Adrenal gland (tissue), 12 donors: ENCODE results near the gene MARCHF4. TPM values are rescaled to one million over a fixed set of nuclear protein-coding genes. Genes with fewer than 3 reads are reported as not detected.

Source experiments
- DNase-seq, 7 donors: peaks; one replicate each; pipeline ENCODE4 v3.0.0-alpha.2; 2019 to 2020
- H3K27ac ChIP-seq, 5 donors: fragments of 200-600 bp; sonication (generic) in 4 of 5; 1 replicate in 3 of 5; 2 replicates in 2 of 5; pipeline versions ENCODE4 v1.5.1 to v1.8.0; 2016 to 2020; ENCODE audit warnings: mild to moderate bottlenecking in 1 of 5
- H3K27me3 ChIP-seq: fragments of 200-600 bp; 2 replicates; pipeline ENCODE4 v1.8.0; 2021
- H3K36me3 ChIP-seq, 2 donors: fragments of 200-600 bp; replicated peaks in 1 of 2; 1 replicate in 1 of 2; 2 replicates in 1 of 2; pipeline versions ENCODE4 v1.5.1 to v1.8.0; 2018 to 2022
- H3K4me1 ChIP-seq, 2 donors: fragments of 200-600 bp; replicated peaks in 1 of 2; 1 replicate in 1 of 2; 2 replicates in 1 of 2; pipeline versions ENCODE4 v1.5.1 to v1.8.0; 2018 to 2021
- H3K4me3 ChIP-seq, 4 donors: fragments of 200-600 bp; sonication (generic) in 3 of 4; one replicate each; pipeline ENCODE4 v1.5.1; 2016 to 2018
- H3K9me3 ChIP-seq, 3 donors: fragments of 200-600 bp; sonication (generic) in 1 of 3; replicated peaks in 1 of 3; 1 replicate in 2 of 3; 2 replicates in 1 of 3; pipeline versions ENCODE4 v1.5.1 to v1.8.0; 2016 to 2021
- POLR2A ChIP-seq, 2 donors: fragments of 450-650 bp; IDR thresholded peaks; one replicate each; pipeline ENCODE4 v1.6.1; 2017; ENCODE audit warnings: antibody characterized with exemption in 2 of 2, mild to moderate bottlenecking in 2 of 2, moderate library complexity in 1 of 2
- WGBS, 4 donors: extraction: QIAGEN DNeasy Blood & Tissue Kit in 2 of 4; methylation state at CpG; one replicate each; pipeline versions ENCODE4 v1.1.5 to v1.1.7; 2013 to 2017; 5-methylcytosine and 5-hydroxymethylcytosine counted together
- intact Hi-C, 2 donors: fragments of 100-400 bp; cut with DNase I; formaldehyde crosslinking; loops; one replicate each; pipeline versions ENCODE4 v1.14.1 to v1.15.0; 2022 to 2023
- polyA plus RNA-seq, 3 donors: library from polyadenylated mRNA; stranded (reverse); fragments of 200-250 nt in 2 of 3; fragments of 350-450 nt in 1 of 3; fragmentation: Illumina TruSeq in 1 of 3; extraction: RNeasy Lipid Tissue Mini Kit (QIAGEN cat#74804) in 1 of 3; gene quantifications; one replicate each; pipeline ENCODE4 v1.2.3, GENCODE V29; 2013 to 2014
- total RNA-seq, 9 donors: library from RNA; depleted of rRNA in 4 of 9; stranded (reverse); fragments of >200 nt in 4 of 9; fragments of 120-200 nt in 1 of 9; fragmentation: NEBNext Ultra II Directional in 1 of 9; extraction: Animal tissue kit (Norgen Biotek cat#: 25700) in 1 of 9; gene quantifications; one replicate each; pipeline versions ENCODE4 v1.1.0 to v1.2.4, GENCODE V29; 2013 to 2023
- TF ChIP-seq, protein P1 (sequence below), 6 experiments: fragments of 450-650 bp in 4 of 6; fragments of 200-600 bp in 2 of 6; sonication (generic) in 1 of 6; IDR thresholded peaks; 1 replicate in 5 of 6; 2 replicates in 1 of 6; pipeline versions ENCODE4 v1.5.1 to v1.8.0; 2016 to 2021; ENCODE audit warnings: antibody characterized with exemption in 6 of 6, mild to moderate bottlenecking in 2 of 6, moderate library complexity in 1 of 6
- donor health status: healthy with polysubstance abuse.
- donor health status: Bipolar disorder and iron deficiency.
- donor health status: DM: yes; HTN: yes; CAD: no.
- donor health status: DM: no; HTN: no; CAD: no.
- donor health status: DM: no; HTN: no; CAD: no.
- donor health status: DM: yes; HTN: yes; CAD: no.

The MARCHF4 gene
- total and polyA plus RNA-seq, 12 donors: 0.13 to 1.8 (median 0.96) TPM; not detected in 5

DNA sequence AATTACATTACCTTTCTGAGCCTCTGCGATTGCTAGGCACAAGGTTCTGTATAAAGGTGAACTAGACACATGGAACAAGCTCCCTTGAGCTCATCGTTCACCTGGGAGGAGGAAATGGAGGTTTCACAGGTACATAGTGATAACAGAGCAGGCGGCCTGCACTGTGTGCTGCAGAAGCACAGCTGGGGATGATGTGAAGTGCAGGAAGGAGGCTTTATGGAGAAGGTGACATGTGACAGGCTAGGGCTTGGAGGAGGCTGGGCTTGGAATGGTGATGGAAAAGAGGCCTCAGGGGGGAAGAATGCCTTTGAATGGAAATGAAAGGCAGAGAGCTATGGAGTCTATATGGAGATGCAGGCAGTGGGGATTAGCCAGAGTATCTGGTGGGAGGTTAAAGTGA is 22.9 kb downstream of the MARCHF4 start:
- no peak overlapping the region for H3K27ac ChIP-seq
- TF ChIP-seq, protein P1, sequence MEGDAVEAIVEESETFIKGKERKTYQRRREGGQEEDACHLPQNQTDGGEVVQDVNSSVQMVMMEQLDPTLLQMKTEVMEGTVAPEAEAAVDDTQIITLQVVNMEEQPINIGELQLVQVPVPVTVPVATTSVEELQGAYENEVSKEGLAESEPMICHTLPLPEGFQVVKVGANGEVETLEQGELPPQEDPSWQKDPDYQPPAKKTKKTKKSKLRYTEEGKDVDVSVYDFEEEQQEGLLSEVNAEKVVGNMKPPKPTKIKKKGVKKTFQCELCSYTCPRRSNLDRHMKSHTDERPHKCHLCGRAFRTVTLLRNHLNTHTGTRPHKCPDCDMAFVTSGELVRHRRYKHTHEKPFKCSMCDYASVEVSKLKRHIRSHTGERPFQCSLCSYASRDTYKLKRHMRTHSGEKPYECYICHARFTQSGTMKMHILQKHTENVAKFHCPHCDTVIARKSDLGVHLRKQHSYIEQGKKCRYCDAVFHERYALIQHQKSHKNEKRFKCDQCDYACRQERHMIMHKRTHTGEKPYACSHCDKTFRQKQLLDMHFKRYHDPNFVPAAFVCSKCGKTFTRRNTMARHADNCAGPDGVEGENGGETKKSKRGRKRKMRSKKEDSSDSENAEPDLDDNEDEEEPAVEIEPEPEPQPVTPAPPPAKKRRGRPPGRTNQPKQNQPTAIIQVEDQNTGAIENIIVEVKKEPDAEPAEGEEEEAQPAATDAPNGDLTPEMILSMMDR (IDR thresholded peaks at IDR 0.05): no peak
- no peak for TF ChIP-seq POLR2A (IDR thresholded peaks at IDR 0.05)
- DNase-seq: no peak
- H3K36me3 ChIP-seq: no peaks in the 10 kb centered on the region
- no peak overlapping the region for H3K4me3 ChIP-seq
- no peaks in the 10 kb centered on the region for H3K9me3 ChIP-seq
- WGBS, 4 donors: 66 to 87% (median 78%) methylated on average over 3 of the region's 3 CpGs
- no peaks in the 10 kb centered on the region for H3K27me3 ChIP-seq
- no peaks in the 10 kb centered on the region for H3K4me1 ChIP-seq
- intact Hi-C loops: no loop called here

DNA sequence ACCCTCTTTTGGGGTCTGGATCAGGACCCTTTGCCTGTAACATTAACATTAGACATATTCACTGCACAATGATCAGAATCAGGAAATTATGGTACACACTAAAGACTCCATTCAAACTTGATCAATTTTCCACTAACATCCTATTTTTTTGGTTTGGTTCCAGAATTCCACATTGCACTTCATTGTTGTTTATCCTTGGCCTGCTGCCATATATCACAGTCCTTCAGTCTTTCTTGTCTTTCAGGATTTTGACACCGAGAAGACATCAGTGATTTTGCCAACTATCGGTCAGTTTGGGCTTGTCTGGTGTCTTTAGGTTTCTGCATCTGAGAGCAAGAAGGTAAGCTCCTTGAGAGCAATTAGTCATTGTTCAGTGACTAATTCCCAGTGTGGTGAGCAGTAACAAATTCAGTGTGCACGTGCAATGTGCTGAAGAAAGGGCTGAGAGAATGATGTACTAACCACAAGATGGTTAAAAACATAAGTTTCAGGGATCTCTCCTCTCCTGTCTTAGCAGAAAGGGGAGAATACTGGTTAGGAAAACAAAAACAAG is 23.5 kb downstream of the MARCHF4 start:
- DNase-seq: no peak
- no peak for TF ChIP-seq POLR2A (IDR thresholded peaks at IDR 0.05)
- TF ChIP-seq, protein P1 (IDR thresholded peaks at IDR 0.05): no peak
- Histone ChIP-seq H3K36me3 (no peaks in the 10 kb centered on the region), H3K27me3 (no peaks in the 10 kb centered on the region), H3K27ac (no peak overlapping the region), H3K4me1 (no peaks in the 10 kb centered on the region), H3K9me3 (no peaks in the 10 kb centered on the region), H3K4me3 (no peak overlapping the region)
- WGBS, 4 donors: 45 to 70% (median 61%) methylated on average over 3 of the region's 3 CpGs
- intact Hi-C loops: no loop called here

DNA sequence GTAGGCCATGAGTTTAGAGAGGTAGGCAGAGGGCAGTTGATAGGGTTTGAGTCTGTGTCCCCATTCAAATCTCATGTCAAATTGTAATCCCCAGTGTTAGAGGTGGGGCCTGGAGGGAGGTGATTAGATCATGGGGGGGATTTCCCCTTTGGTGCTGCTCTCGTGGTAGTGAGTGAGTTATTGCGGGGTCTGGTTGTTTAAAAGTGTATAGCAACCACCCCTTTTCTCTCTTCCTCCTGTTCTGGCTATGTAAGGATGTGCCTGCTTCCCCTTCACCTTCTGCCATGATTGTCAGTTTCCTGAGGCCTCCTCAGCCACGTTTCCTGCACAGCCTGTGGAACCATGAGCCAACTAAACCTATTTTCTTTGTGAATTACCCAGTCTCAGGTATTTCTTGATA is 25.5 kb downstream of the MARCHF4 start:
- TF ChIP-seq, protein P1 (IDR thresholded peaks at IDR 0.05): no peak
- no peak for TF ChIP-seq POLR2A (IDR thresholded peaks at IDR 0.05)

DNA sequence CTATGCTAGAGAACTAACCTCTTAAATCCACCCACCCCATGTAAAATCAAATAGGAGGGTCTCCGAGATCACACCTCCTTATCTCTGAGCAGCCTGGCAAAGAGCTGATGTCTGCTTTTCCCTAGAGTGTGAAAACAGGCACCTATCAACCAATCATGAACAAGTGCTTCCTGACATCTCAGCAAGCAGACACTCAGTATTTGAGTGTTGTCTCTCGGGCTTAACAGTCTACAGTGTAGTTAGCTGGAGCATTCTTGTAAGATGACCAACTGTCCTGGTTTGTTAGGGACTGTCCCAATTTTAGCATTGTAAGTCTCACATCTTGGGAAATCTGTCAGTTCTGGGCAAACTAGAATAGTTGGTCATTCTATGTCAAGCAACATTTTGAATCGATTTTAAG is 26.4 kb downstream of the MARCHF4 start:
- H3K9me3 ChIP-seq: no peaks in the 10 kb centered on the region
- H3K4me1 ChIP-seq: no peaks in the 10 kb centered on the region
- intact Hi-C loops: no loop called here
- 61 to 66% (median 65%) methylated on average over 3 of the region's 3 CpGs for WGBS, 4 donors
- DNase-seq: no peak
- H3K27ac ChIP-seq: no peak overlapping the region
- no peak overlapping the region for H3K4me3 ChIP-seq
- H3K36me3 ChIP-seq: no peaks in the 10 kb centered on the region
- H3K27me3 ChIP-seq: no peaks in the 10 kb centered on the region
- TF ChIP-seq POLR2A (IDR thresholded peaks at IDR 0.05): no peak
- TF ChIP-seq, protein P1 (IDR thresholded peaks at IDR 0.05): no peak

More for the DNA sequence above, 25.5 kb downstream of the MARCHF4 start:
- H3K27ac ChIP-seq: no peak overlapping the region
- 36 to 67% (median 51%) methylated on average over 1 to 3 of the region's 3 CpGs for WGBS, 4 donors
- DNase-seq: no peak
- no peaks in the 10 kb centered on the region for H3K4me1 ChIP-seq
- no peak overlapping the region for H3K4me3 ChIP-seq
- no peaks in the 10 kb centered on the region for H3K36me3 ChIP-seq
- no peaks in the 10 kb centered on the region for H3K27me3 ChIP-seq
- no peaks in the 10 kb centered on the region for H3K9me3 ChIP-seq
- intact Hi-C loops: no loop called here
